Subcutaneous adipose tissue (tissue), 4 donors: ENCODE results near the gene LRRC4. TPM values are rescaled to one million over a fixed set of nuclear protein-coding genes. Genes with fewer than 3 reads are reported as not detected.

ENCODE experiments used
- CTCF ChIP-seq: fragments of 450-650 bp; IDR thresholded peaks from one replicate; pipeline ENCODE4 v1.5.1; 2016; ENCODE audit warnings: low read depth, mild to moderate bottlenecking, control low read depth, antibody characterized with exemption, moderate library complexity
- total RNA-seq, 4 donors: library from RNA; depleted of rRNA; stranded (reverse); fragments of >200 nt; gene quantifications; one replicate each; pipeline ENCODE4 v1.1.0, GENCODE V29; 2016

Gene LRRC4
- total RNA-seq, 4 donors from 2014 or later = 1.0 to 2.4 (median 1.8) TPM

- no peak for TF ChIP-seq CTCF
Observed at GRCh38 chr7:128074736-128075135, 43.5 kb upstream of the LRRC4 start.

- no peak for TF ChIP-seq CTCF
Observed at GRCh38 chr7:128074336-128074735, 43.1 kb upstream of the LRRC4 start.

- no peak for TF ChIP-seq CTCF
Observed at GRCh38 chr7:128073671-128074310, 42.6 kb upstream of the LRRC4 start.

GRCh38 chr7:128071801-128072200 lies 40.6 kb upstream of the LRRC4 start:
- no peak for TF ChIP-seq CTCF

GRCh38 chr7:128071376-128071775 lies 40.1 kb upstream of the LRRC4 start:
- TF ChIP-seq CTCF = no peak

- TF ChIP-seq CTCF = no peak
Observed at GRCh38 chr7:128069373-128070364, 38.4 kb upstream of the LRRC4 start.

- TF ChIP-seq CTCF = no peak
Observed at GRCh38 chr7:128068785-128069184, 37.5 kb upstream of the LRRC4 start.
